Immature natural killer cell (primary cell): ENCODE measurements around the gene USP6NL. TPM values are rescaled to one million over a fixed set of nuclear protein-coding genes. Genes with fewer than 3 reads are reported as not detected.

ENCODE experiments used
- DNase-seq, 3 donors: peaks; one replicate each; pipeline ENCODE4 v3.0.0; 2022; ENCODE audit warnings: mixed read lengths in 1 of 3
- H3K27ac Mint-ChIP-seq, 6 donors: one replicate each; pipeline ENCODE4 v1.8.0; 2020; ENCODE audit warnings: mixed read lengths in 6 of 6, mild to moderate bottlenecking in 5 of 6, inconsistent platforms in 4 of 6, moderate library complexity in 3 of 6
- H3K27me3 Mint-ChIP-seq, 3 donors: one replicate each; pipeline ENCODE4 v1.8.0; 2020 to 2021; ENCODE audit warnings: low read depth in 3 of 3, mild to moderate bottlenecking in 3 of 3, mixed read lengths in 3 of 3, moderate library complexity in 3 of 3, inconsistent platforms in 1 of 3
- H3K36me3 Mint-ChIP-seq, 3 donors: one replicate each; pipeline ENCODE4 v1.8.0; 2020; ENCODE audit warnings: mixed read lengths in 3 of 3, inconsistent platforms in 2 of 3, mild to moderate bottlenecking in 2 of 3
- H3K4me1 Mint-ChIP-seq, 2 donors: one replicate each; pipeline ENCODE4 v1.8.0; 2020; ENCODE audit warnings: inconsistent platforms in 2 of 2, mild to moderate bottlenecking in 2 of 2, mixed read lengths in 2 of 2, moderate library complexity in 1 of 2
- H3K4me3 Mint-ChIP-seq, 5 donors: one replicate each; pipeline ENCODE4 v1.8.0; 2020; ENCODE audit warnings: mild to moderate bottlenecking in 5 of 5, mixed read lengths in 5 of 5, inconsistent platforms in 3 of 5, moderate library complexity in 3 of 5
- H3K9me3 Mint-ChIP-seq, 6 donors: one replicate each; pipeline ENCODE4 v1.8.0; 2020; ENCODE audit warnings: mild to moderate bottlenecking in 6 of 6, mixed read lengths in 6 of 6, inconsistent platforms in 4 of 6, moderate library complexity in 3 of 6
- polyA plus RNA-seq, 3 donors: library from polyadenylated mRNA; unstranded; fragments of 300-500 nt; fragmentation: Illumina TruSeq; gene quantifications; one replicate each; pipeline ENCODE4 v1.2.3, GENCODE V29; 2021

The USP6NL gene
- polyA plus RNA-seq, 3 donors from 2014 or later: 0.08 to 2.3 (median 1.1) TPM

GRCh38 chr10:11475831-11476434 is 135.5 kb downstream of the USP6NL start:
- Mint-ChIP-seq H3K27ac (no peak overlapping the region), H3K4me1 (peaks cover 6 to 7% of the 10 kb centered on the region in 2 donors), H3K4me3 (no peak overlapping the region), H3K36me3 (no peaks in the 10 kb centered on the region), H3K27me3 (peaks cover 0 to 5% (median 0%) of the 10 kb centered on the region in 3 donors), H3K9me3 (no peaks in the 10 kb centered on the region)
- DNase-seq: no peak

- DNase-seq: no peak
- Mint-ChIP-seq H3K4me1 (no peaks in the 10 kb centered on the region), H3K36me3 (no peaks in the 10 kb centered on the region), H3K4me3 (no peak overlapping the region), H3K27me3 (no peaks in the 10 kb centered on the region), H3K9me3 (no peaks in the 10 kb centered on the region), H3K27ac (no peak overlapping the region)
Observed at GRCh38 chr10:11473128-11473760, 138.2 kb downstream of the USP6NL start.

- peak; percentile 45 to 60 (median 54) for DNase-seq
- Mint-ChIP-seq H3K27me3 (no peaks in the 10 kb centered on the region), H3K9me3 (no peaks in the 10 kb centered on the region), H3K4me3 (no peak overlapping the region), H3K4me1 (no peaks in the 10 kb centered on the region), H3K27ac (no peak overlapping the region), H3K36me3 (no peaks in the 10 kb centered on the region)
Observed at GRCh38 chr10:11472158-11472753, 139.2 kb downstream of the USP6NL start.

- Mint-ChIP-seq H3K36me3 (no peaks in the 10 kb centered on the region), H3K4me1 (no peaks in the 10 kb centered on the region), H3K4me3 (no peak overlapping the region), H3K27ac (peak overlapping the region in 1 of 6 donors; percentile 8), H3K9me3 (no peaks in the 10 kb centered on the region), H3K27me3 (no peaks in the 10 kb centered on the region)
- no peak for DNase-seq
Observed at GRCh38 chr10:11469575-11470391, 141.7 kb downstream of the USP6NL start.

- DNase-seq: no peak
- Mint-ChIP-seq H3K9me3 (no peaks in the 10 kb centered on the region), H3K27ac (no peak overlapping the region), H3K4me3 (no peak overlapping the region), H3K27me3 (peaks cover 0 to 2% (median 0%) of the 10 kb centered on the region in 3 donors), H3K4me1 (no peaks in the 10 kb centered on the region), H3K36me3 (no peaks in the 10 kb centered on the region)
Observed at GRCh38 chr10:11468126-11468742, 143.2 kb downstream of the USP6NL start.

- Mint-ChIP-seq H3K4me3 (no peak overlapping the region), H3K27me3 (peaks cover 0 to 4% (median 2%) of the 10 kb centered on the region in 3 donors), H3K4me1 (no peaks in the 10 kb centered on the region), H3K9me3 (no peaks in the 10 kb centered on the region), H3K36me3 (peaks cover 0 to 4% (median 0%) of the 10 kb centered on the region in 3 donors), H3K27ac (no peak overlapping the region)
- no peak for DNase-seq
Observed at GRCh38 chr10:11465406-11465805, 146.0 kb downstream of the USP6NL start.

- Mint-ChIP-seq H3K27ac (no peak overlapping the region), H3K27me3 (peaks cover 0 to 4% (median 2%) of the 10 kb centered on the region in 3 donors), H3K4me1 (no peaks in the 10 kb centered on the region), H3K4me3 (no peak overlapping the region), H3K36me3 (peaks cover 0 to 4% (median 0%) of the 10 kb centered on the region in 3 donors), H3K9me3 (no peaks in the 10 kb centered on the region)
- DNase-seq: no peak
Observed at GRCh38 chr10:11463111-11463510, 148.3 kb downstream of the USP6NL start.

- no peaks in the 10 kb centered on the region for H3K4me1 Mint-ChIP-seq
- DNase-seq: no peak
- H3K9me3 Mint-ChIP-seq: no peaks in the 10 kb centered on the region
- H3K27me3 Mint-ChIP-seq: peaks cover 0 to 4% (median 4%) of the 10 kb centered on the region in 3 donors
- H3K27ac Mint-ChIP-seq: no peak overlapping the region
- H3K4me3 Mint-ChIP-seq: no peak overlapping the region
- H3K36me3 Mint-ChIP-seq: peaks cover 0 to 4% (median 0%) of the 10 kb centered on the region in 3 donors
Observed at GRCh38 chr10:11462071-11462470, 149.4 kb downstream of the USP6NL start.

GRCh38 chr10:11457336-11457735 is 154.1 kb downstream of the USP6NL start:
- Mint-ChIP-seq H3K36me3 (no peaks in the 10 kb centered on the region), H3K4me3 (no peak overlapping the region), H3K27me3 (peaks cover 2 to 4% (median 4%) of the 10 kb centered on the region in 3 donors), H3K9me3 (no peaks in the 10 kb centered on the region), H3K4me1 (no peaks in the 10 kb centered on the region), H3K27ac (no peak overlapping the region)
- no peak for DNase-seq

GRCh38 chr10:11454958-11455566 is 156.4 kb downstream of the USP6NL start:
- Mint-ChIP-seq H3K27me3 (peaks cover 0 to 6% (median 5%) of the 10 kb centered on the region in 3 donors), H3K27ac (peak overlapping the region in 1 of 6 donors; percentile 54), H3K4me1 (no peaks in the 10 kb centered on the region), H3K9me3 (no peaks in the 10 kb centered on the region), H3K36me3 (no peaks in the 10 kb centered on the region), H3K4me3 (no peak overlapping the region)
- DNase-seq: no peak

GRCh38 chr10:11454160-11454559 is 157.3 kb downstream of the USP6NL start:
- no peak for DNase-seq
- H3K4me3 Mint-ChIP-seq: no peak overlapping the region
- H3K27ac Mint-ChIP-seq: peak overlapping the region in 1 of 6 donors; percentile 45
- peaks cover 0 to 6% (median 5%) of the 10 kb centered on the region in 3 donors for H3K27me3 Mint-ChIP-seq
- no peaks in the 10 kb centered on the region for H3K4me1 Mint-ChIP-seq
- H3K36me3 Mint-ChIP-seq: no peaks in the 10 kb centered on the region
- no peaks in the 10 kb centered on the region for H3K9me3 Mint-ChIP-seq

GRCh38 chr10:11451640-11452260 is 159.7 kb downstream of the USP6NL start:
- Mint-ChIP-seq H3K27ac (no peak overlapping the region), H3K9me3 (no peaks in the 10 kb centered on the region), H3K27me3 (peaks cover 0 to 8% (median 5%) of the 10 kb centered on the region in 3 donors), H3K4me1 (no peaks in the 10 kb centered on the region), H3K4me3 (no peak overlapping the region), H3K36me3 (no peaks in the 10 kb centered on the region)
- DNase-seq: no peak

- DNase-seq: no peak
- Mint-ChIP-seq H3K4me1 (no peaks in the 10 kb centered on the region), H3K9me3 (no peaks in the 10 kb centered on the region), H3K27ac (no peak overlapping the region), H3K4me3 (no peak overlapping the region), H3K36me3 (no peaks in the 10 kb centered on the region), H3K27me3 (peaks cover 4 to 8% (median 7%) of the 10 kb centered on the region in 3 donors)
Observed at GRCh38 chr10:11450427-11450826, 161.0 kb downstream of the USP6NL start.
